ENCODE measurements around the gene SLC8B1. TPM values are rescaled to one million over a fixed set of nuclear protein-coding genes. Genes with fewer than 3 reads are reported as not detected.

SLC8B1 gene
- total and polyA plus RNA-seq, 9 of the 15 experiments (the other 6 are each of a cell fraction or from before 2014, with no cell fraction given), result 0.86 to 34.1 (median 18.5) TPM

DNA sequence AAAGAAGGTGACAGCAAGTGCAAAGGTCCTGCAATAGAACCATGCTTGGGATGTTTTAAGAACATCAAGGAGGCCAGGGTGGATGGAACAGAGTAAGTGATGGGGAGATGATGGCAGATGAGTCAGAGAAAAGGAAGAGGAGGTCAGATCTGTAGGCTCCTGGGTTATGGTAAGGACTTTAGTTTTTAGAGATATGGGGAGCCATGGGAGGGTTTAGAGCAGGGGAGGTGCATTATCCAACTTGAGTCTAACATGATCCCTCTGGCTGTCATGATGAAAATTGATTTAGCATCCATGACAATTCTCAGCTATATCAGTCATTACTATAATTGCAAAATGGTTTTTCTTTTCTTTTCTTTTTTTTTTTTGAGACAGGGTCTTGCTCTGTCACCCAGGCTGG lies 16.2 kb upstream of the SLC8B1 start (continued):
- TF ChIP-seq POU5F1 (IDR thresholded peaks at IDR 0.05; ENCODE audit: borderline replicate concordance, low read depth, low read length, partially characterized antibody), result no peak
- TF ChIP-seq, protein P1, sequence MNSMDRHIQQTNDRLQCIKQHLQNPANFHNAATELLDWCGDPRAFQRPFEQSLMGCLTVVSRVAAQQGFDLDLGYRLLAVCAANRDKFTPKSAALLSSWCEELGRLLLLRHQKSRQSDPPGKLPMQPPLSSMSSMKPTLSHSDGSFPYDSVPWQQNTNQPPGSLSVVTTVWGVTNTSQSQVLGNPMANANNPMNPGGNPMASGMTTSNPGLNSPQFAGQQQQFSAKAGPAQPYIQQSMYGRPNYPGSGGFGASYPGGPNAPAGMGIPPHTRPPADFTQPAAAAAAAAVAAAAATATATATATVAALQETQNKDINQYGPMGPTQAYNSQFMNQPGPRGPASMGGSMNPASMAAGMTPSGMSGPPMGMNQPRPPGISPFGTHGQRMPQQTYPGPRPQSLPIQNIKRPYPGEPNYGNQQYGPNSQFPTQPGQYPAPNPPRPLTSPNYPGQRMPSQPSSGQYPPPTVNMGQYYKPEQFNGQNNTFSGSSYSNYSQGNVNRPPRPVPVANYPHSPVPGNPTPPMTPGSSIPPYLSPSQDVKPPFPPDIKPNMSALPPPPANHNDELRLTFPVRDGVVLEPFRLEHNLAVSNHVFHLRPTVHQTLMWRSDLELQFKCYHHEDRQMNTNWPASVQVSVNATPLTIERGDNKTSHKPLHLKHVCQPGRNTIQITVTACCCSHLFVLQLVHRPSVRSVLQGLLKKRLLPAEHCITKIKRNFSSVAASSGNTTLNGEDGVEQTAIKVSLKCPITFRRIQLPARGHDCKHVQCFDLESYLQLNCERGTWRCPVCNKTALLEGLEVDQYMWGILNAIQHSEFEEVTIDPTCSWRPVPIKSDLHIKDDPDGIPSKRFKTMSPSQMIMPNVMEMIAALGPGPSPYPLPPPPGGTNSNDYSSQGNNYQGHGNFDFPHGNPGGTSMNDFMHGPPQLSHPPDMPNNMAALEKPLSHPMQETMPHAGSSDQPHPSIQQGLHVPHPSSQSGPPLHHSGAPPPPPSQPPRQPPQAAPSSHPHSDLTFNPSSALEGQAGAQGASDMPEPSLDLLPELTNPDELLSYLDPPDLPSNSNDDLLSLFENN (IDR thresholded peaks at IDR 0.05; ENCODE audit: low read depth in 2 of 2, low read length in 2 of 2), result no peak
- TF ChIP-seq, protein P2, sequence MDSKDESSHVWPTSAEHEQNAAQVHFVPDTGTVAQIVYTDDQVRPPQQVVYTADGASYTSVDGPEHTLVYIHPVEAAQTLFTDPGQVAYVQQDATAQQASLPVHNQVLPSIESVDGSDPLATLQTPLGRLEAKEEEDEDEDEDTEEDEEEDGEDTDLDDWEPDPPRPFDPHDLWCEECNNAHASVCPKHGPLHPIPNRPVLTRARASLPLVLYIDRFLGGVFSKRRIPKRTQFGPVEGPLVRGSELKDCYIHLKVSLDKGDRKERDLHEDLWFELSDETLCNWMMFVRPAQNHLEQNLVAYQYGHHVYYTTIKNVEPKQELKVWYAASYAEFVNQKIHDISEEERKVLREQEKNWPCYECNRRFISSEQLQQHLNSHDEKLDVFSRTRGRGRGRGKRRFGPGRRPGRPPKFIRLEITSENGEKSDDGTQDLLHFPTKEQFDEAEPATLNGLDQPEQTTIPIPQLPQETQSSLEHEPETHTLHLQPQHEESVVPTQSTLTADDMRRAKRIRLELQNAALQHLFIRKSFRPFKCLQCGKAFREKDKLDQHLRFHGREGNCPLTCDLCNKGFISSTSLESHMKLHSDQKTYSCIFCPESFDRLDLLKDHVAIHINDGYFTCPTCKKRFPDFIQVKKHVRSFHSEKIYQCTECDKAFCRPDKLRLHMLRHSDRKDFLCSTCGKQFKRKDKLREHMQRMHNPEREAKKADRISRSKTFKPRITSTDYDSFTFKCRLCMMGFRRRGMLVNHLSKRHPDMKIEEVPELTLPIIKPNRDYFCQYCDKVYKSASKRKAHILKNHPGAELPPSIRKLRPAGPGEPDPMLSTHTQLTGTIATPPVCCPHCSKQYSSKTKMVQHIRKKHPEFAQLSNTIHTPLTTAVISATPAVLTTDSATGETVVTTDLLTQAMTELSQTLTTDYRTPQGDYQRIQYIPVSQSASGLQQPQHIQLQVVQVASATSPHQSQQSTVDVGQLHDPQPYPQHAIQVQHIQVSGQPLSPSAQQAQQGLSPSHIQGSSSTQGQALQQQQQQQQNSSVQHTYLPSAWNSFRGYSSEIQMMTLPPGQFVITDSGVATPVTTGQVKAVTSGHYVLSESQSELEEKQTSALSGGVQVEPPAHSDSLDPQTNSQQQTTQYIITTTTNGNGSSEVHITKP (IDR thresholded peaks at IDR 0.05; ENCODE audit: partially characterized antibody), result peak; percentile 45
- TF ChIP-seq CBX8 (IDR thresholded peaks at IDR 0.05; ENCODE audit: borderline replicate concordance, extremely low read depth, low read depth, low read length, poor library complexity, severe bottlenecking), result no peak
- TF ChIP-seq RBM25 (IDR thresholded peaks at IDR 0.05; ENCODE audit: low read depth, low read length, severe bottlenecking), result peak; percentile 94
- TF ChIP-seq DDX20 (tag; IDR thresholded peaks at IDR 0.05; ENCODE audit: low read depth), result no peak
- no peak for TF ChIP-seq MED1 (CRISPR knock-in tag; IDR thresholded peaks at IDR 0.05; ENCODE audit: borderline replicate concordance)
- peak; percentile 63; the same call in 1 of the 2 replicates for TF ChIP-seq BCOR (IDR thresholded peaks at IDR 0.05)
- TF ChIP-seq, protein P3, sequence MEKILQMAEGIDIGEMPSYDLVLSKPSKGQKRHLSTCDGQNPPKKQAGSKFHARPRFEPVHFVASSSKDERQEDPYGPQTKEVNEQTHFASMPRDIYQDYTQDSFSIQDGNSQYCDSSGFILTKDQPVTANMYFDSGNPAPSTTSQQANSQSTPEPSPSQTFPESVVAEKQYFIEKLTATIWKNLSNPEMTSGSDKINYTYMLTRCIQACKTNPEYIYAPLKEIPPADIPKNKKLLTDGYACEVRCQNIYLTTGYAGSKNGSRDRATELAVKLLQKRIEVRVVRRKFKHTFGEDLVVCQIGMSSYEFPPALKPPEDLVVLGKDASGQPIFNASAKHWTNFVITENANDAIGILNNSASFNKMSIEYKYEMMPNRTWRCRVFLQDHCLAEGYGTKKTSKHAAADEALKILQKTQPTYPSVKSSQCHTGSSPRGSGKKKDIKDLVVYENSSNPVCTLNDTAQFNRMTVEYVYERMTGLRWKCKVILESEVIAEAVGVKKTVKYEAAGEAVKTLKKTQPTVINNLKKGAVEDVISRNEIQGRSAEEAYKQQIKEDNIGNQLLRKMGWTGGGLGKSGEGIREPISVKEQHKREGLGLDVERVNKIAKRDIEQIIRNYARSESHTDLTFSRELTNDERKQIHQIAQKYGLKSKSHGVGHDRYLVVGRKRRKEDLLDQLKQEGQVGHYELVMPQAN (IDR thresholded peaks at IDR 0.05; ENCODE audit: borderline replicate concordance), result no peak
- TF ChIP-seq, protein P4, sequence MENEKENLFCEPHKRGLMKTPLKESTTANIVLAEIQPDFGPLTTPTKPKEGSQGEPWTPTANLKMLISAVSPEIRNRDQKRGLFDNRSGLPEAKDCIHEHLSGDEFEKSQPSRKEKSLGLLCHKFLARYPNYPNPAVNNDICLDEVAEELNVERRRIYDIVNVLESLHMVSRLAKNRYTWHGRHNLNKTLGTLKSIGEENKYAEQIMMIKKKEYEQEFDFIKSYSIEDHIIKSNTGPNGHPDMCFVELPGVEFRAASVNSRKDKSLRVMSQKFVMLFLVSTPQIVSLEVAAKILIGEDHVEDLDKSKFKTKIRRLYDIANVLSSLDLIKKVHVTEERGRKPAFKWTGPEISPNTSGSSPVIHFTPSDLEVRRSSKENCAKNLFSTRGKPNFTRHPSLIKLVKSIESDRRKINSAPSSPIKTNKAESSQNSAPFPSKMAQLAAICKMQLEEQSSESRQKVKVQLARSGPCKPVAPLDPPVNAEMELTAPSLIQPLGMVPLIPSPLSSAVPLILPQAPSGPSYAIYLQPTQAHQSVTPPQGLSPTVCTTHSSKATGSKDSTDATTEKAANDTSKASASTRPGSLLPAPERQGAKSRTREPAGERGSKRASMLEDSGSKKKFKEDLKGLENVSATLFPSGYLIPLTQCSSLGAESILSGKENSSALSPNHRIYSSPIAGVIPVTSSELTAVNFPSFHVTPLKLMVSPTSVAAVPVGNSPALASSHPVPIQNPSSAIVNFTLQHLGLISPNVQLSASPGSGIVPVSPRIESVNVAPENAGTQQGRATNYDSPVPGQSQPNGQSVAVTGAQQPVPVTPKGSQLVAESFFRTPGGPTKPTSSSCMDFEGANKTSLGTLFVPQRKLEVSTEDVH (IDR thresholded peaks at IDR 0.05; ENCODE audit: low read depth, partially characterized antibody), result no peak
- TF ChIP-seq, protein P5, sequence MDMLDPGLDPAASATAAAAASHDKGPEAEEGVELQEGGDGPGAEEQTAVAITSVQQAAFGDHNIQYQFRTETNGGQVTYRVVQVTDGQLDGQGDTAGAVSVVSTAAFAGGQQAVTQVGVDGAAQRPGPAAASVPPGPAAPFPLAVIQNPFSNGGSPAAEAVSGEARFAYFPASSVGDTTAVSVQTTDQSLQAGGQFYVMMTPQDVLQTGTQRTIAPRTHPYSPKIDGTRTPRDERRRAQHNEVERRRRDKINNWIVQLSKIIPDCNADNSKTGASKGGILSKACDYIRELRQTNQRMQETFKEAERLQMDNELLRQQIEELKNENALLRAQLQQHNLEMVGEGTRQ (CRISPR knock-in tag; IDR thresholded peaks at IDR 0.05), result no peak
- no peak for TF ChIP-seq ZNF431 (CRISPR knock-in tag; IDR thresholded peaks at IDR 0.05)
- no peak for TF ChIP-seq ZNF444 (CRISPR knock-in tag; IDR thresholded peaks at IDR 0.05)
- no peak for TF ChIP-seq FOXA1 (IDR thresholded peaks at IDR 0.05; ENCODE audit: borderline replicate concordance)
- no peak for TF ChIP-seq ZC3H8 (IDR thresholded peaks at IDR 0.05)

Measured in K562 (cell line).